HepG2 (cell line): ENCODE data around the gene NFATC4. TPM values are rescaled to one million over a fixed set of nuclear protein-coding genes. Genes with fewer than 3 reads are reported as not detected.

ENCODE experiments used
- ATAC-seq: fragments of 200-7000 bp; cut with Tn5 transposase; 3 replicates; pipeline ENCODE4 v1.9.1; 2020; ENCODE audit warnings: mild to moderate bottlenecking, moderate library complexity
- BruUV-seq: library from RNA; stranded (reverse); fragments of 400-500 nt; replicated peaks from 2 replicates; lab custom pipeline; 2021; lab: Mats Ljungman, UMichigan
- CTCF ChIA-PET: fragments of 300-600 bp; formaldehyde crosslinking; extraction: SDS; loops from one replicate; lab custom pipeline; 2021; ENCODE audit warnings: low total read pairs, inconsistent platforms, low intra/inter-chr PET ratio; lab: Yijun Ruan, JAX
- POLR2A ChIA-PET: fragments of 350-600 bp; sonication (Branson Sonifier 250); formaldehyde crosslinking; loops from one replicate; lab custom pipeline; 2020; ENCODE audit warnings: antibody characterized with exemption, inconsistent platforms; lab: Yijun Ruan, JAX
- DNase-seq: peaks from one replicate; pipeline ENCODE4 v3.0.0-alpha.2; 2015; ENCODE audit warnings: low spot score
- FAIRE-seq: peaks from 3 replicates; lab custom pipeline; 2011; peaks lifted over from hg19 to GRCh38; lab: Jason Lieb, UNC
- H2AFZ ChIP-seq: one replicate; pipeline ENCODE4 v1.6.1; 2011; ENCODE audit warnings: low read length, inconsistent platforms
- H3K27ac ChIP-seq: fragments of 300-600 bp; 3 replicates; pipeline ENCODE4 v1.8.0; 2011; ENCODE audit warnings: mixed run types, mild to moderate bottlenecking, mixed read lengths, low read length, inconsistent platforms; ENCODE audit not compliant: insufficient read depth; ENCODE audit errors: extremely low read length
- H3K27me3 ChIP-seq, 2 experiments: fragments of 200-600 bp in 1 of 2; 2 replicates in 1 of 2; 3 replicates in 1 of 2; pipeline versions ENCODE4 v1.6.0 to v1.8.0; 2011; ENCODE audit warnings: low read length in 2 of 2, mild to moderate bottlenecking in 2 of 2, moderate library complexity in 2 of 2, inconsistent platforms in 1 of 2; ENCODE audit not compliant: insufficient read depth in 2 of 2, control insufficient read depth in 1 of 2
- H3K36me3 ChIP-seq, 2 experiments: fragments of 200-600 bp in 1 of 2; replicated peaks in 1 of 2; 2 replicates in 1 of 2; 3 replicates in 1 of 2; pipeline versions ENCODE4 v1.5.1 to v1.8.0; 2011; ENCODE audit warnings: low read length in 2 of 2, inconsistent platforms in 1 of 2; ENCODE audit not compliant: insufficient read depth in 2 of 2, control insufficient read depth in 1 of 2
- H3K4me1 ChIP-seq: 2 replicates; pipeline ENCODE4 v1.5.1; 2012; ENCODE audit warnings: low read length, inconsistent platforms; ENCODE audit not compliant: insufficient read depth
- H3K4me2 ChIP-seq: 2 replicates; pipeline ENCODE4 v1.6.0; 2011; ENCODE audit warnings: low read depth, low read length, inconsistent platforms
- H3K4me3 ChIP-seq, 3 experiments: fragments of 200-600 bp in 1 of 3; sonication (generic), shearing (Covaris generic) in 1 of 3; replicated peaks in 1 of 3; 2 replicates each; pipeline ENCODE4 v1.5.1; 2011 to 2016; ENCODE audit warnings: low read length in 3 of 3, inconsistent platforms in 2 of 3, low read depth in 2 of 3, mild to moderate bottlenecking in 2 of 3, control low read depth in 1 of 3, mixed read lengths in 1 of 3; ENCODE audit not compliant: insufficient read depth in 1 of 3
- H3K79me2 ChIP-seq: one replicate; pipeline ENCODE4 v1.6.1; 2011; ENCODE audit warnings: low read length, inconsistent platforms; ENCODE audit not compliant: insufficient read depth
- H3K9ac ChIP-seq: 2 replicates; pipeline ENCODE4 v1.6.0; 2011; ENCODE audit warnings: mild to moderate bottlenecking, low read depth, low read length, inconsistent platforms; ENCODE audit not compliant: insufficient read depth
- H3K9me3 ChIP-seq: 2 replicates; pipeline ENCODE4 v1.5.1; 2012; ENCODE audit warnings: mild to moderate bottlenecking, low read length
- H4K20me1 ChIP-seq: 2 replicates; pipeline ENCODE4 v1.6.0; 2011; ENCODE audit warnings: inconsistent platforms, mild to moderate bottlenecking, low read length, moderate library complexity; ENCODE audit not compliant: insufficient read depth
- ATF6 ChIP-seq: sonication (generic); formaldehyde crosslinking; conservative IDR thresholded peaks from 2 replicates; pipeline ENCODE4 v1.4.0; 2020; ENCODE audit warnings: missing genetic modification reagents
- IRF9 ChIP-seq: sonication (generic); formaldehyde crosslinking; IDR thresholded peaks from 2 replicates; pipeline ENCODE4 v1.8.0; 2022; ENCODE audit warnings: missing genetic modification reagents, mild to moderate bottlenecking, borderline replicate concordance
- MTF2 ChIP-seq: sonication (generic); formaldehyde crosslinking; IDR thresholded peaks from 2 replicates; pipeline ENCODE4 v1.5.0; 2020; ENCODE audit warnings: missing genetic modification reagents, borderline replicate concordance
- NFKB2 ChIP-seq: sonication (generic); formaldehyde crosslinking; IDR thresholded peaks from 2 replicates; pipeline ENCODE4 v1.4.0; 2020; ENCODE audit warnings: missing genetic modification reagents, borderline replicate concordance
- RFX5 ChIP-seq: IDR thresholded peaks from 2 replicates; pipeline ENCODE4 v1.6.1; 2011; ENCODE audit warnings: low read depth, low read length, improper control_type of control experiment
- SAFB2 ChIP-seq: sonication (generic); formaldehyde crosslinking; IDR thresholded peaks from 2 replicates; pipeline ENCODE4 v1.5.1; 2020; ENCODE audit warnings: missing genetic modification reagents, low read depth, mild to moderate bottlenecking, borderline replicate concordance
- SNAPC4 ChIP-seq: sonication (generic); formaldehyde crosslinking; IDR thresholded peaks from 2 replicates; pipeline ENCODE4 v1.4.0; 2020; ENCODE audit warnings: mild to moderate bottlenecking, missing genetic modification reagents
- SRSF4 ChIP-seq: fragments of 200-400 bp; formaldehyde crosslinking; IDR thresholded peaks from one replicate; pipeline ENCODE4 v1.6.1; 2018; ENCODE audit warnings: mild to moderate bottlenecking, low read depth, low read length, moderate library complexity; ENCODE audit not compliant: poor library complexity, severe bottlenecking
- TCF7 ChIP-seq: sonication (generic); IDR thresholded peaks from 2 replicates; pipeline ENCODE4 v1.6.1; 2016; ENCODE audit warnings: antibody characterized with exemption, low read depth
- ZMAT5 ChIP-seq: sonication (generic); formaldehyde crosslinking; IDR thresholded peaks from 2 replicates; pipeline ENCODE4 v1.5.0; 2020; ENCODE audit warnings: mild to moderate bottlenecking, low read depth, missing genetic modification reagents, borderline replicate concordance
- ZNF143 ChIP-seq: sonication (generic); formaldehyde crosslinking; IDR thresholded peaks from 2 replicates; pipeline ENCODE4 v1.4.0; 2020; ENCODE audit warnings: missing genetic modification reagents
- ZNF644 ChIP-seq: IDR thresholded peaks from 2 replicates; pipeline ENCODE4 v1.6.1; 2016; ENCODE audit warnings: low read depth
- WGBS: methylation state at CpG from one replicate; pipeline ENCODE4 v1.1.6; 2017; ENCODE audit warnings: low lambda C conversion rate; 5-methylcytosine and 5-hydroxymethylcytosine counted together
- in situ Hi-C: cut with HindIII; loops from 2 replicates; pipeline ENCODE4 v1.10.0; 2017; ENCODE audit warnings: low pct_unique_long_range_greater_than_20kb; ENCODE audit not compliant: extremely low pct_ligation_motif_present
- intact Hi-C: fragments of 100-400 bp; cut with micrococcal nuclease; formaldehyde crosslinking; loops from one replicate; pipeline ENCODE4 v1.10.0; 2022; ENCODE audit not compliant: unreplicated experiment
- polyA plus RNA-seq, 8 experiments: library from polyadenylated mRNA; depleted of rRNA in 3 of 8; stranded (reverse) in 7 of 8; unstranded in 1 of 8; fragments of >200 nt; fragmentation: Illumina TruSeq in 4 of 8; extraction: Trizol in 4 of 8; gene quantifications; 2 replicates each; pipeline versions ENCODE4 v1.2.1 to v1.2.3, GENCODE V29; 2011 to 2016; ENCODE audit warnings: low read depth in 4 of 8, missing spikeins in 1 of 8, mixed read lengths in 1 of 8; ENCODE audit not compliant: insufficient read depth in 1 of 8
- total RNA-seq, 5 experiments: library from RNA; depleted of rRNA; stranded (reverse); fragments of >200 nt; fragmentation: Illumina TruSeq; extraction: Trizol; gene quantifications; 2 replicates each; pipeline ENCODE4 v1.2.3, GENCODE V29; 2016; ENCODE audit warnings: low read depth in 1 of 5

NFATC4 gene
- total and polyA plus RNA-seq, 2 of the 13 experiments (the other 11 are each of a cell fraction or from before 2014, with no cell fraction given) = 0.04 to 0.15 TPM

- DNase-seq (no peak), FAIRE-seq (no peak), ATAC-seq (peak; percentile 11)
- BruUV-seq = no TSS peak
- intact Hi-C loops = loop anchor here (1.0 to 5.0 kb wide), 2 partner anchors 67 to 1567 kb away; partner anchors contain the start of gene OXA1L
- peaks cover 24 to 87% of the 10 kb centered on the region in 2 experiments for H3K27me3 ChIP-seq
- in situ Hi-C loops = loop anchor here (5.0 kb wide), 1 partner anchor 98 kb away; no protein-coding TSS in a partner anchor
- H3K9me3 ChIP-seq = no peaks in the 10 kb centered on the region
- POLR2A ChIA-PET = interaction anchor here (2.0 to 4.3 kb wide), 3 partner anchors 96 to 107 kb away, joined by 11 to 98 read pairs (median 39); partner anchors contain the start of genes CBLN3, KHNYN and SDR39U1
- H3K79me2 ChIP-seq = no peaks in the 10 kb centered on the region
- CTCF ChIA-PET = interaction anchor here (2.9 to 10.2 kb wide), 3 partner anchors 32 to 99 kb away, joined by 26 to 235 read pairs (median 30); partner anchors contain the start of genes CBLN3, KHNYN and NFATC4
- peak within 1 kb of the TSS in 2 of 3 experiments; percentile 6 to 70; a peak in 2 of 6 replicates for H3K4me3 ChIP-seq
- no peak within 1 kb of the TSS for H2AFZ ChIP-seq
- peak within 1 kb of the TSS; percentile 70 for H3K4me2 ChIP-seq
- no peaks in the 10 kb centered on the region for H3K36me3 ChIP-seq
- H4K20me1 ChIP-seq = no peaks in the 10 kb centered on the region
- H3K9ac ChIP-seq = no peak within 1 kb of the TSS
- WGBS = 55% methylated on average over 61 of the region's 65 CpGs
- H3K4me1 ChIP-seq = peaks cover 42% of the 10 kb centered on the region
- no peak within 1 kb of the TSS for H3K27ac ChIP-seq
- TF ChIP-seq SRSF4 = no peak
- no peak for TF ChIP-seq NFKB2 (CRISPR knock-in tag)
- TF ChIP-seq ZNF143 (CRISPR knock-in tag) = no peak
- 0 out of 2 replicates have a peak, but pooled peaks have one; percentile 8 for TF ChIP-seq IRF9 (CRISPR knock-in tag)
- no peak for TF ChIP-seq ZNF644 (CRISPR knock-in tag)
- no peak for TF ChIP-seq ATF6 (CRISPR knock-in tag)
- TF ChIP-seq RFX5 = no peak
- peak; percentile 59; the same call in 1 of the 2 replicates for TF ChIP-seq SAFB2 (CRISPR knock-in tag)
- TF ChIP-seq TCF7 = no peak
- no peak for TF ChIP-seq SNAPC4 (CRISPR knock-in tag)
- TF ChIP-seq ZMAT5 = no peak
- TF ChIP-seq MTF2 = peak; percentile 85; the same call in 1 of the 2 replicates
Measured at GRCh38 chr14:24334431-24335291, 33.3 kb upstream of the NFATC4 start, which contains the start of gene ADCY4. ADCY4 (minus strand) TSS chr14:24335071; CDS start chr14:24334652, 419 bp downstream.
